B cell (primary cell): Measurements from ENCODE around the gene S1PR5.

ENCODE experiments used
- EZH2 ChIP-seq: IDR thresholded peaks from 2 replicates; pipeline ENCODE4 v1.6.1; 2012; ENCODE audit warnings: borderline replicate concordance, low read depth, mild to moderate bottlenecking, moderate library complexity, low read length; ENCODE audit not compliant: insufficient read depth, poor library complexity, severe bottlenecking
- TF ChIP-seq, protein P1 (sequence below): fragments of 200-600 bp; IDR thresholded peaks from one replicate; pipeline ENCODE4 v1.8.0; 2022; ENCODE audit warnings: antibody characterized with exemption, mild to moderate bottlenecking

DNA sequence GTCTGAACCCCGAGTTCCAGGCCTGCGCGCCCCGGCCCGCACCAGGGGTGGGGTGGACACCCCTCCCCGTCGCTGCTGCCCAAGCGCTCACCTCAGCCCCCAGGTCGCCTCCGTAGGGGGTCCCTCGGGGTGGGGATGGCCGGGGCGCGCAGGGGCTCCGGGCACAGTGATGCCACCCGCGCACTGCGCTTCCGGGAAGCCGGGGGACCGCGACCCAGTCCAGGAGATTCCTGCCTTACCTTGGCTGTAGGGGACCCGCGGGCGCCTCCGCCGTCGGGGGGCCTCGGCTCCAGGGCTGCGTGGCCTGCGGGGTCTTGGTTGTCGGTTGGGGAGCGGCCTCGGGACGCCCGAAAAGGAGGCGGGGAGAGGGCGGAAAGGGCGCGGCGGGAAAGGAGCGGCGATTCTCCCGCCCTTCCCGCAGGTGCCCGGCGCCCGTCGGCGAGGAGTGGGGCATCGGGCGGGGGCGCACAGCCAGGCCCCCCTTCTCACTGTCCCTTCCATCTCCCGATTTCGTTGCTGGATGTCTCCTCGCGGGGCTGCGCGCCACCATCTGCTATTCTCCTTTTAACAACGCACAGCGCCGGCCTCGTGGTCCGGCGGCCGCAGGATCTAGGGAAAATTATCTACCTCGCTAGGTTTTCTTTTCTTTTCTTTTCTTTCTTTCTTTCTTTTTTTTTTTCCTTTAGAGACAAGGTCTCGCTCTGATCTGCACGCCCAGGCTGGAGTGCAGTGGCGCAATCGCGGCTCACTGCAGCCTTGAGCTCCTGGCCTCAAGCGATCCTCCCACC, 14.1 kb downstream of the S1PR5 start, which contains the start of gene KEAP1:
- TF ChIP-seq, protein P1, sequence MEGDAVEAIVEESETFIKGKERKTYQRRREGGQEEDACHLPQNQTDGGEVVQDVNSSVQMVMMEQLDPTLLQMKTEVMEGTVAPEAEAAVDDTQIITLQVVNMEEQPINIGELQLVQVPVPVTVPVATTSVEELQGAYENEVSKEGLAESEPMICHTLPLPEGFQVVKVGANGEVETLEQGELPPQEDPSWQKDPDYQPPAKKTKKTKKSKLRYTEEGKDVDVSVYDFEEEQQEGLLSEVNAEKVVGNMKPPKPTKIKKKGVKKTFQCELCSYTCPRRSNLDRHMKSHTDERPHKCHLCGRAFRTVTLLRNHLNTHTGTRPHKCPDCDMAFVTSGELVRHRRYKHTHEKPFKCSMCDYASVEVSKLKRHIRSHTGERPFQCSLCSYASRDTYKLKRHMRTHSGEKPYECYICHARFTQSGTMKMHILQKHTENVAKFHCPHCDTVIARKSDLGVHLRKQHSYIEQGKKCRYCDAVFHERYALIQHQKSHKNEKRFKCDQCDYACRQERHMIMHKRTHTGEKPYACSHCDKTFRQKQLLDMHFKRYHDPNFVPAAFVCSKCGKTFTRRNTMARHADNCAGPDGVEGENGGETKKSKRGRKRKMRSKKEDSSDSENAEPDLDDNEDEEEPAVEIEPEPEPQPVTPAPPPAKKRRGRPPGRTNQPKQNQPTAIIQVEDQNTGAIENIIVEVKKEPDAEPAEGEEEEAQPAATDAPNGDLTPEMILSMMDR, result no peak
- TF ChIP-seq EZH2, result no peak
